SK-N-SH treated with all-trans-retinoic acid at 6 μM for 48 hours (cell line): ENCODE results near the gene KLHDC7B.

ENCODE experiments used
- RARB ChIP-seq: fragments of 250-450 bp; sonication (Bioruptor Pico); IDR thresholded peaks from 2 replicates; pipeline ENCODE4 v1.8.0; 2021; ENCODE audit warnings: mild to moderate bottlenecking, moderate library complexity
- TOX ChIP-seq: fragments of 250-450 bp; sonication (Bioruptor Pico); IDR thresholded peaks from 2 replicates; pipeline ENCODE4 v1.8.0; 2021; ENCODE audit warnings: mild to moderate bottlenecking, moderate library complexity, borderline replicate concordance

DNA sequence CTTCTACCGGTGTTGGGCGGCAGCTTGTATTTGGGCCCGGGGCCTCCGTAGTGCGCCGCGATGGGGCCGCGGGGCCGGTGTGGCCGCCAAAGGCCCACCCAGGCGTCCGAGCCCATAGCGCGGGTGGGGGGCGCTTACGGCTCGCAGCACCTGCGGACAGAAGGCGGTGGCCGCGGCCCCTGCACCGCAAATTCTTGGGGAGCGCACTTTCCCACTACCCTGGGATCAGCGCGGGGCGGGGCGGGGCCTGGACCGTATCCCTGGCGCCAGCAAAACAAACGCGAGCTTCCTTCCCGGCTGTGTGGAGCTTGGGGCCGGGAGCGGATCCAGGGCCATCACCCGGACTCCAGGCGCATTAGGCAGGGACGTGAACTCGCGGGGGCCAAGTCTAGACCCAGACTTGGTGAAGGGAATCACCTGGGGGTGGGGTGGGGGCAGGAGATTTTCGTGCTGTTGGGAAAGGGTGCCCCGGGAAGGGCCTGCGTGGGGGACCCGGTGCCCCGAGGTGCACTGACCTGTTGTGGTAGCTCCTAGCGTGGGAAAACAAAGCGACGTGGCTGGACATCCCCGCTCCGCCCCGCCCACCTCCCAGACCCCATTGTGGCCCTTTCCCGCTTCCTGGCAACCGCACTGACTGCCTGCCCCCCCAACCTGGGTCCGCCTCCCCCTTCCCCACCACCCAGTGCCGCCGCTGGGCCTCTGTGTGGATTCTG is 13.6 kb upstream of the KLHDC7B start:
- TF ChIP-seq TOX (no peak), RARB (CRISPR knock-in tag) (no peak)
